ENCODE measurements around the gene HELB.

Gene HELB

DNA sequence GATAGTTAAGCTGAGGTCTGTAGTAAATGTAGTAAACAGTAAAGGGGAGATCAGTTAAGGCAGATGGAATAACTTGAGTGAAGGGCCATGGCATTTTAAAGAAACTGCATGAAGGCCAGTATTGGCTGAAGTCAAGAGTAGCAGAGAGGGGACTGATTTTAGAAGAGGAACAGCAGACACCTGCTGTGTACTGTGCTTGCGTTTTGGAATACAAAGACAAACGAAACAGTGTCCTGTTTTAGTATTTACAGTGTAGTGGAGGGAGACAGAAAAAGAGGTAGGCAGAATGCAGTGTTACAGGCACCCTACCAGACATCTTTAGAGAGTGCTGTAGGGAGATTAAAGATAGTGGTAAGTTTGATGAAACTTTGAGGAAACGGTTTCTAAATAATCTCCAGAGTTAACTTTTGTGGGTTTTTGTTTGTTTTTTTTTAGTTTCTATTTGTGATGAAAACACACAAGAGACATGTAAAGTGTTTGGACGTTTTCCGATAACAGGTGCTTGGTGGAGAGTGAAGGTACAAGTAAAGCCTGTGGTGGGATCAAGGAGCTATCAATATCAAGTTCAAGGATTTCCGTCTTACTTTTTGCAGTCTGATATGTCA, 2.1 kb downstream of the HELB start:
- H3K9ac ChIP-seq: no peak overlapping the region
- H3K4me3 ChIP-seq (ENCODE audit: low read depth, low read length): no peak overlapping the region
- H3K27ac ChIP-seq: no peak overlapping the region
- no peak overlapping the region for H2AFZ ChIP-seq
- no peaks in the 10 kb centered on the region for H3K9me3 ChIP-seq (ENCODE audit: control insufficient read depth, low read length)
- no peaks in the 10 kb centered on the region for H3K27me3 ChIP-seq (ENCODE audit: control insufficient read depth, insufficient read depth, low read length)
- H3K36me3 ChIP-seq (ENCODE audit: control insufficient read depth, insufficient read depth, low read length): no peaks in the 10 kb centered on the region
- TF ChIP-seq, protein P1, sequence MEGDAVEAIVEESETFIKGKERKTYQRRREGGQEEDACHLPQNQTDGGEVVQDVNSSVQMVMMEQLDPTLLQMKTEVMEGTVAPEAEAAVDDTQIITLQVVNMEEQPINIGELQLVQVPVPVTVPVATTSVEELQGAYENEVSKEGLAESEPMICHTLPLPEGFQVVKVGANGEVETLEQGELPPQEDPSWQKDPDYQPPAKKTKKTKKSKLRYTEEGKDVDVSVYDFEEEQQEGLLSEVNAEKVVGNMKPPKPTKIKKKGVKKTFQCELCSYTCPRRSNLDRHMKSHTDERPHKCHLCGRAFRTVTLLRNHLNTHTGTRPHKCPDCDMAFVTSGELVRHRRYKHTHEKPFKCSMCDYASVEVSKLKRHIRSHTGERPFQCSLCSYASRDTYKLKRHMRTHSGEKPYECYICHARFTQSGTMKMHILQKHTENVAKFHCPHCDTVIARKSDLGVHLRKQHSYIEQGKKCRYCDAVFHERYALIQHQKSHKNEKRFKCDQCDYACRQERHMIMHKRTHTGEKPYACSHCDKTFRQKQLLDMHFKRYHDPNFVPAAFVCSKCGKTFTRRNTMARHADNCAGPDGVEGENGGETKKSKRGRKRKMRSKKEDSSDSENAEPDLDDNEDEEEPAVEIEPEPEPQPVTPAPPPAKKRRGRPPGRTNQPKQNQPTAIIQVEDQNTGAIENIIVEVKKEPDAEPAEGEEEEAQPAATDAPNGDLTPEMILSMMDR (IDR thresholded peaks at IDR 0.05): no peak
- H3K79me2 ChIP-seq: no peaks in the 10 kb centered on the region
- H3K4me2 ChIP-seq (ENCODE audit: low read length): no peak overlapping the region
- H3K4me1 ChIP-seq: no peaks in the 10 kb centered on the region

GRCh38 chr12:66309606-66310005, 7.3 kb downstream of the HELB start:
- Histone ChIP-seq H3K79me2 (no peaks in the 10 kb centered on the region), H3K36me3 (ENCODE audit: control insufficient read depth, insufficient read depth, low read length) (no peaks in the 10 kb centered on the region), H3K4me3 (ENCODE audit: low read depth, low read length) (no peak overlapping the region), H3K9me3 (ENCODE audit: control insufficient read depth, low read length) (no peaks in the 10 kb centered on the region), H3K4me1 (no peaks in the 10 kb centered on the region), H3K9ac (no peak overlapping the region), H2AFZ (no peak overlapping the region), H3K27me3 (ENCODE audit: control insufficient read depth, insufficient read depth, low read length) (no peaks in the 10 kb centered on the region), H3K27ac (no peak overlapping the region), H3K4me2 (ENCODE audit: low read length) (no peak overlapping the region)
- TF ChIP-seq, protein P1 (IDR thresholded peaks at IDR 0.05): no peak

- Histone ChIP-seq H3K79me2 (no peaks in the 10 kb centered on the region), H3K9me3 (ENCODE audit: control insufficient read depth, low read length) (no peaks in the 10 kb centered on the region), H3K36me3 (ENCODE audit: control insufficient read depth, insufficient read depth, low read length) (no peaks in the 10 kb centered on the region), H3K4me2 (ENCODE audit: low read length) (no peak overlapping the region), H3K4me1 (no peaks in the 10 kb centered on the region), H2AFZ (no peak overlapping the region), H3K27ac (no peak overlapping the region), H3K9ac (no peak overlapping the region), H3K27me3 (ENCODE audit: control insufficient read depth, insufficient read depth, low read length) (no peaks in the 10 kb centered on the region), H3K4me3 (ENCODE audit: low read depth, low read length) (no peak overlapping the region)
- TF ChIP-seq, protein P1 (IDR thresholded peaks at IDR 0.05): no peak
These were observed 9.9 kb downstream of the HELB start for GRCh38 chr12:66312189-66312588.

GRCh38 chr12:66314278-66314677, 12.0 kb downstream of the HELB start:
- Histone ChIP-seq H3K27ac (no peak overlapping the region), H3K9ac (no peak overlapping the region), H2AFZ (no peak overlapping the region), H3K4me2 (ENCODE audit: low read length) (no peak overlapping the region), H3K79me2 (no peaks in the 10 kb centered on the region), H3K36me3 (ENCODE audit: control insufficient read depth, insufficient read depth, low read length) (no peaks in the 10 kb centered on the region), H3K4me1 (no peaks in the 10 kb centered on the region), H3K9me3 (ENCODE audit: control insufficient read depth, low read length) (no peaks in the 10 kb centered on the region), H3K4me3 (ENCODE audit: low read depth, low read length) (no peak overlapping the region), H3K27me3 (ENCODE audit: control insufficient read depth, insufficient read depth, low read length) (no peaks in the 10 kb centered on the region)
- TF ChIP-seq, protein P1 (IDR thresholded peaks at IDR 0.05): no peak

GRCh38 chr12:66319266-66319954, 17.1 kb downstream of the HELB start:
- H3K9ac ChIP-seq: no peak overlapping the region
- H3K27me3 ChIP-seq (ENCODE audit: control insufficient read depth, insufficient read depth, low read length): no peaks in the 10 kb centered on the region
- TF ChIP-seq, protein P1 (IDR thresholded peaks at IDR 0.05): no peak
- H3K4me2 ChIP-seq (ENCODE audit: low read length): no peak overlapping the region
- H2AFZ ChIP-seq: no peak overlapping the region
- no peak overlapping the region for H3K4me3 ChIP-seq (ENCODE audit: low read depth, low read length)
- no peaks in the 10 kb centered on the region for H3K4me1 ChIP-seq
- no peak overlapping the region for H3K27ac ChIP-seq
- H3K9me3 ChIP-seq (ENCODE audit: control insufficient read depth, low read length): no peaks in the 10 kb centered on the region
- H3K36me3 ChIP-seq (ENCODE audit: control insufficient read depth, insufficient read depth, low read length): no peaks in the 10 kb centered on the region
- no peaks in the 10 kb centered on the region for H3K79me2 ChIP-seq

Measured in parathyroid adenoma (tissue), 2 donors.